PFSK-1 (cell line): ENCODE measurements around the gene CELSR1.

Source experiments
- POLR2AphosphoS5 ChIP-seq: IDR thresholded peaks from 2 replicates; pipeline ENCODE4 v1.6.1; 2012; ENCODE audit warnings: low read depth, mild to moderate bottlenecking, control low read depth, low read length, moderate library complexity
- SIN3A ChIP-seq: IDR thresholded peaks from 2 replicates; pipeline ENCODE4 v1.6.1; 2012; ENCODE audit warnings: mild to moderate bottlenecking, low read length, moderate library complexity, borderline replicate concordance; ENCODE audit not compliant: insufficient read depth
- TAF1 ChIP-seq: IDR thresholded peaks from 2 replicates; pipeline ENCODE4 v1.6.1; 2012; ENCODE audit warnings: low read length, control low read depth, borderline replicate concordance; ENCODE audit not compliant: insufficient read depth
- TF ChIP-seq, protein P1 (sequence below), 2 experiments: IDR thresholded peaks; 2 replicates each; pipeline versions ENCODE4 v1.6.1 to v1.8.0; 2011 to 2012; ENCODE audit warnings: low read depth in 2 of 2, low read length in 2 of 2, control low read depth in 1 of 2, inconsistent platforms in 1 of 2, mild to moderate bottlenecking in 1 of 2, moderate library complexity in 1 of 2; ENCODE audit not compliant: insufficient read depth in 1 of 2

DNA sequence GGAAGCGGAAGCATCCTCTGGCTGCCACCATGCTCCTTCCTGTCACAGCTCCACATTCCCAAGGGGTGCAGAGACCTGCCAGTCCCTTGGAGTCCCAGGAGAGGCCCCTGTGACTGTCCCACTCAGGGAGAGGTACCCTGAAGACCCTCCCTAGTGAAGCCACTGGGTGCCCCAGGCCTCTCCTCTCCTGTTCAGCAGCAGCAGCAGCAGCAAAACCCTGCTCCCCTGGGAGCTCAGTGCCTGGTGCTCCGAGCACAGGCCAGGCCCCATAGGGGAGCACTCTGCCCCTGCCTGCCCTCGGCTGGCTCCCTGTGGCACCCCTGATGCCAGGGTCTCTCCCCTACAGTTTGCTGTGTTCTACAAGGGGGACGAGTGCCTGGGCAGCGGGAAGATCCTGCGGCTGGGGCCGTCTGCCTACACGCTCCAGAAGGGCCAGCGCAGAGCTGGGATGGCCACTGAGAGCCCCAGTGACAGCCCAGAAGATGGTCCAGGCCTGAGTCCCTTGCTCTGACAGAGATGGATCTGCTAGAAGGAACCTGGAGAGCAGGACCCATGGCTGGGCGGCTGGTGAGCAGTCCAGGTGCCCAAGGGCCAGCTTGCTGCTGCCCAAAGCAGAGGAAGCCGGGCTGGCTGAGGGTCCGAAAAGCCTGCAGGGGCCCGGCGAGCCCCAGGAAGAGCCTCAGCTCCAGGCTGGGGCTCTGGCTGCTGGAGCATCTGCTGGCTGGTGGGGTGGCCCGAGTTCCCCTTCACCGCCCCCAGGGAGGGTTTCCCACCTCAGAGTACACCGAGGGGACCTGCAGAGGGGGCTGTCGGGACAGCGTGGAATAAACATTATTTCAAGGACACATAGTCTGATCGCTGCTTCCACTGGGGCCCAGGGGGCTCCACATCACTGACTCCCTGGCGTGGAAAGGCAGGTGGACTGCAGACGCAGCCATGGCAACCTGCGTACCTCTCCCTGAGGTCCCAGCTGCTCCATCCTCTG is 180.6 kb downstream of the CELSR1 start:
- TF ChIP-seq, protein P1, sequence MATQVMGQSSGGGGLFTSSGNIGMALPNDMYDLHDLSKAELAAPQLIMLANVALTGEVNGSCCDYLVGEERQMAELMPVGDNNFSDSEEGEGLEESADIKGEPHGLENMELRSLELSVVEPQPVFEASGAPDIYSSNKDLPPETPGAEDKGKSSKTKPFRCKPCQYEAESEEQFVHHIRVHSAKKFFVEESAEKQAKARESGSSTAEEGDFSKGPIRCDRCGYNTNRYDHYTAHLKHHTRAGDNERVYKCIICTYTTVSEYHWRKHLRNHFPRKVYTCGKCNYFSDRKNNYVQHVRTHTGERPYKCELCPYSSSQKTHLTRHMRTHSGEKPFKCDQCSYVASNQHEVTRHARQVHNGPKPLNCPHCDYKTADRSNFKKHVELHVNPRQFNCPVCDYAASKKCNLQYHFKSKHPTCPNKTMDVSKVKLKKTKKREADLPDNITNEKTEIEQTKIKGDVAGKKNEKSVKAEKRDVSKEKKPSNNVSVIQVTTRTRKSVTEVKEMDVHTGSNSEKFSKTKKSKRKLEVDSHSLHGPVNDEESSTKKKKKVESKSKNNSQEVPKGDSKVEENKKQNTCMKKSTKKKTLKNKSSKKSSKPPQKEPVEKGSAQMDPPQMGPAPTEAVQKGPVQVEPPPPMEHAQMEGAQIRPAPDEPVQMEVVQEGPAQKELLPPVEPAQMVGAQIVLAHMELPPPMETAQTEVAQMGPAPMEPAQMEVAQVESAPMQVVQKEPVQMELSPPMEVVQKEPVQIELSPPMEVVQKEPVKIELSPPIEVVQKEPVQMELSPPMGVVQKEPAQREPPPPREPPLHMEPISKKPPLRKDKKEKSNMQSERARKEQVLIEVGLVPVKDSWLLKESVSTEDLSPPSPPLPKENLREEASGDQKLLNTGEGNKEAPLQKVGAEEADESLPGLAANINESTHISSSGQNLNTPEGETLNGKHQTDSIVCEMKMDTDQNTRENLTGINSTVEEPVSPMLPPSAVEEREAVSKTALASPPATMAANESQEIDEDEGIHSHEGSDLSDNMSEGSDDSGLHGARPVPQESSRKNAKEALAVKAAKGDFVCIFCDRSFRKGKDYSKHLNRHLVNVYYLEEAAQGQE (IDR thresholded peaks at IDR 0.05; ENCODE audit: insufficient read depth in 1 of 2, low read depth in 2 of 2, low read length in 2 of 2) = no peak
- TF ChIP-seq TAF1 = no peak
- no peak for TF ChIP-seq POLR2AphosphoS5
- no peak for TF ChIP-seq SIN3A
